Peyer's patch (tissue), 4 donors: ENCODE data around the gene SMG6.

Source experiments
- CTCF ChIP-seq, 6 experiments: fragments of 450-650 bp in 4 of 6; fragments of 200-600 bp in 2 of 6; sonication (generic) in 1 of 6; IDR thresholded peaks; one replicate each; pipeline ENCODE4 v1.5.1; 2017 to 2019; ENCODE audit warnings: antibody characterized with exemption in 6 of 6, mild to moderate bottlenecking in 3 of 6, moderate library complexity in 1 of 6
- POLR2A ChIP-seq, 2 donors: fragments of 450-650 bp; IDR thresholded peaks; one replicate each; pipeline ENCODE4 v1.5.1; 2017; ENCODE audit warnings: antibody characterized with exemption in 2 of 2, mild to moderate bottlenecking in 2 of 2, moderate library complexity in 2 of 2

GRCh38 chr17:2081564-2081963 is 222.0 kb downstream of the SMG6 start:
- no peak for TF ChIP-seq POLR2A (IDR thresholded peaks at IDR 0.05)
- no peak for TF ChIP-seq CTCF (IDR thresholded peaks at IDR 0.05)
